ENCODE results near the gene CBX1.

GRCh38 chr17:48093341-48094045 lies 7.8 kb downstream of the CBX1 start:
- TF ChIP-seq CTCF (conservative IDR thresholded peaks at IDR 0.05; ENCODE audit: low read depth, low read length) (no peak), POLR2A (IDR thresholded peaks at IDR 0.05; ENCODE audit: low read depth, low read length) (no peak), MAFK (IDR thresholded peaks at IDR 0.05; ENCODE audit: low read depth, low read length) (no peak)
